Type B pancreatic cell (in vitro differentiated cells): ENCODE data around the gene ANGEL1. TPM values are rescaled to one million over a fixed set of nuclear protein-coding genes. Genes with fewer than 3 reads are reported as not detected.

Source experiments
- DNase-seq: peaks from one replicate; pipeline ENCODE4 v3.0.0; 2021; ENCODE audit warnings: mixed read lengths; ENCODE audit not compliant: unreplicated experiment; ENCODE audit errors: extremely low spot score
- H3K27ac Mint-ChIP-seq: 2 replicates; pipeline ENCODE4 v1.8.0; 2021; ENCODE audit warnings: mild to moderate bottlenecking, mixed read lengths
- H3K27me3 Mint-ChIP-seq: 2 replicates; pipeline ENCODE4 v1.8.0; 2021; ENCODE audit warnings: mixed read lengths
- H3K36me3 Mint-ChIP-seq: 2 replicates; pipeline ENCODE4 v1.8.0; 2021; ENCODE audit warnings: mixed read lengths
- H3K4me1 Mint-ChIP-seq: one replicate; pipeline ENCODE4 v1.8.0; 2021; ENCODE audit warnings: mixed read lengths; ENCODE audit not compliant: unreplicated experiment
- H3K4me3 Mint-ChIP-seq: 2 replicates; pipeline ENCODE4 v1.8.0; 2021; ENCODE audit warnings: mild to moderate bottlenecking, mixed read lengths
- H3K9me3 Mint-ChIP-seq: 2 replicates; pipeline ENCODE4 v1.8.0; 2021; ENCODE audit warnings: mixed read lengths
- CTCF ChIP-seq: fragments of 200-600 bp; sonication (generic); conservative IDR thresholded peaks from 2 replicates; pipeline ENCODE4 v1.5.0; 2021; ENCODE audit warnings: antibody characterized with exemption, mild to moderate bottlenecking
- total RNA-seq: library from RNA; stranded (reverse); gene quantifications from 2 replicates; pipeline ENCODE4 v1.2.1, GENCODE V29; 2021; ENCODE audit warnings: low replicate concordance

Gene ANGEL1
- total RNA-seq, 1 donor from 2014 or later: 28.4 TPM

- no peak for TF ChIP-seq CTCF
- Mint-ChIP-seq H3K4me3 (no peak overlapping the region), H3K36me3 (peaks cover 19% of the 10 kb centered on the region), H3K27me3 (no peaks in the 10 kb centered on the region), H3K4me1 (peaks cover 16% of the 10 kb centered on the region), H3K9me3 (no peaks in the 10 kb centered on the region), H3K27ac (no peak overlapping the region)
- DNase-seq: no peak
These were observed 30.4 kb downstream of the ANGEL1 start for GRCh38 chr14:76782115-76782884.

DNA sequence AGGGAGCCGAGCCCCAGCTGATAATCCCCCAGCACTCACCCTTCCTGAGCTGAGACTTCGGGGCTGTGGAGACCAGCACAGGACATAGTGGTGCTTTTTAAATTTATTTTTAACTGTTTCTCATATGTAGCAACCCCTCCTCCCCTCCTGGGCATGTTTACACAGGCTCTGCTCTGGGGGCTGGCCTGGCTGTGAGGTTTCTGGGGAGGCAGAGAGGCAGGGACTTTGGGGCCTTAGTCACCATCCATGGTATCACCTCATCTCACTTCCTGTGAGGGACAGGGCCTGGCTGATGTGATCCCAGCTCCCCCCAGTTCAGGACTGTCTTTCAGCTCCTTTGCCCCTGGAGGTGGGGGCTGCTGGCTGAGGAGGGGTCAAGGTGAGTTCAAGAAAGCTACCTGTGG is 31.0 kb downstream of the ANGEL1 start:
- Mint-ChIP-seq H3K27ac (no peak overlapping the region), H3K9me3 (no peaks in the 10 kb centered on the region), H3K27me3 (no peaks in the 10 kb centered on the region), H3K36me3 (peaks cover 15% of the 10 kb centered on the region), H3K4me3 (no peak overlapping the region), H3K4me1 (peaks cover 16% of the 10 kb centered on the region)
- DNase-seq: no peak
- no peak for TF ChIP-seq CTCF

DNA sequence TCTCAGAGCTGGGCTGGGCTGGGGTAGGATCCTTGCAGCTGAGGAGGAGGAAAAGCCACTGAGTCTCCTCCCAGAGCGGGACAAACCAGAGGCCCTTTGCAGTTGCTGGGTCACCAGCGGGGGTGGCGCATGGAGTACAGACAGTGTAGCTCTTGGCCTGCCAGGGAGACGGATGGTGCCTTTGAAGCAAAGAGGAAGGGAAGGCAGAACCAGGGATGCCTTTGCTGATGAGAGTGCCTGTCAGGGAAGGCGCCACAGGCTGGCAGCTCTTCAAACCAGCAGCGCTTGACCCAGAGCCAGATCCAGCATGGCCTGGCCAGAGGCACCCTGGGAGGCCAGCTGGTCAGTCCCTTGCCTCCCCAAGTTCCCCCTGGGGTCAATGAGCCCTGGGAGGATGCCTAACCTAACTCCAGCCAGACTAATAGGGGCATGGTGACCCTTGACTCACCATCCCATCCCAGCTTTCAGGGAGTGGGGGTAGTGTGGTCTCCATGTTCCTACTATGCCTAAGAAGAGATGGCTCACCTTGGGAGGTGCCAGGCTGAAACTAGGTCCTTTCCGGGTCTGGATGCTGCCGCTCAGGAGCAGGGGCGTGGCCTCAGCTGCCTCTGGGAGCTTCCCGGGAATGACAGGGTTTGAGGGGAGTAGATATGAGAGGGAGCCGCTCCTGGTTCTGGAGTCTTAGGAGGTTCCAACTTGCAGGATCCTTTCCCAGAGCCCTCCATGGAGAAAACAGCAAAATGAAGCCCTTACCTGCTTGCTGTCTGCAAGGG is 31.6 kb downstream of the ANGEL1 start:
- TF ChIP-seq CTCF: no peak
- no peaks in the 10 kb centered on the region for H3K27me3 Mint-ChIP-seq
- H3K9me3 Mint-ChIP-seq: no peaks in the 10 kb centered on the region
- no peak overlapping the region for H3K4me3 Mint-ChIP-seq
- no peak overlapping the region for H3K27ac Mint-ChIP-seq
- peaks cover 16% of the 10 kb centered on the region for H3K4me1 Mint-ChIP-seq
- no peak for DNase-seq
- peaks cover 13% of the 10 kb centered on the region for H3K36me3 Mint-ChIP-seq

DNA sequence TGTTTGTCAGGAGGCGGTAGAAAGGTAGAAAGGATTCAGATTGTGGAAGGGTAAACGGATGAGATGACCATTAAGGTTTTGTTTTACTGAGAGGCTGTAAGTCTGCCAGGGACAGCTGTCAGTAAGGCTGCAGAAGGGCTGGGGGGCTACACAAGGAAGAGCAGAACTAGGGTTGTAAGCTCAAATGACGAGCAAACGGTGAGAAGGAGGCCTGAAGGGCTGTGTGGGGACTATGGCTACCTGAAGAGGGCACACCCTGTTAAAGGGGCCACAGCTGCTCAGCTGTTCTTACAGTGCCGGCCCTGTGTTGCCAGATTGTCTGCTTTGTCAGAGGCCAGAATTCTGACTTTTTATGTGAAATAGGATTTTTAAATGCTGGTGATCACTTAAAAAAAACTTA is 32.3 kb downstream of the ANGEL1 start:
- peaks cover 16% of the 10 kb centered on the region for H3K4me1 Mint-ChIP-seq
- H3K27ac Mint-ChIP-seq: no peak overlapping the region
- no peak overlapping the region for H3K4me3 Mint-ChIP-seq
- no peaks in the 10 kb centered on the region for H3K27me3 Mint-ChIP-seq
- no peak for DNase-seq
- H3K36me3 Mint-ChIP-seq: peaks cover 13% of the 10 kb centered on the region
- no peaks in the 10 kb centered on the region for H3K9me3 Mint-ChIP-seq
- TF ChIP-seq CTCF: no peak

DNA sequence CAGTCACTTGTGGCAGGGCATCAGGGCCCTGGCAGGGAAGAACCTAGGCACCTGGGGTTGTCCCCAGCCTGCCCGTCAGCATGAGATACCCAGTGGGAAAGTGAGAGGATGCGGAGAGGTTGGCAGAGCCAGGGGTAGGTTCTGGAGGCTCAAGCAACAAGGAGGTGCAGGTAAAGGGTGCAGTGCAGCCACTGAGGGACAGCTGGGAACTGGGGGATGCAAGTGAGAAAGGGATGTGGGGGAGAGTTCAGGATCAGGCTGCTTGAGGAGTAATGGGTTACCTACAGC is 32.7 kb downstream of the ANGEL1 start:
- no peak for TF ChIP-seq CTCF
- H3K27ac Mint-ChIP-seq: no peak overlapping the region
- no peaks in the 10 kb centered on the region for H3K9me3 Mint-ChIP-seq
- DNase-seq: no peak
- peaks cover 10% of the 10 kb centered on the region for H3K36me3 Mint-ChIP-seq
- H3K4me1 Mint-ChIP-seq: peaks cover 15% of the 10 kb centered on the region
- no peak overlapping the region for H3K4me3 Mint-ChIP-seq
- H3K27me3 Mint-ChIP-seq: no peaks in the 10 kb centered on the region
